HEK293 (cell line): ENCODE results near the gene BCCIP.

Experiments used
- CTCF ChIA-PET: fragments of 350-600 bp; formaldehyde crosslinking; extraction: SDS; loops from one replicate; lab custom pipeline; 2021; ENCODE audit warnings: antibody characterized with exemption; lab: Yijun Ruan, JAX
- POLR2A ChIA-PET: fragments of 300-600 bp; formaldehyde crosslinking; extraction: SDS; loops from one replicate; lab custom pipeline; 2020; ENCODE audit warnings: antibody characterized with exemption, inconsistent platforms; lab: Yijun Ruan, JAX
- H3K27ac ChIP-seq: fragments of 200-500 bp; sonication (Bioruptor generic); 2 replicates; pipeline ENCODE4 v1.5.1; 2014; ENCODE audit warnings: low read depth, low read length, control low read depth, inconsistent platforms; ENCODE audit errors: extremely low read depth
- H3K36me3 ChIP-seq, 2 experiments: fragments of 200-500 bp in 1 of 2; sonication (Bioruptor generic) in 1 of 2; 1 replicate in 1 of 2; 2 replicates in 1 of 2; pipeline ENCODE4 v1.5.1; 2014 to 2017; ENCODE audit warnings: inconsistent platforms in 2 of 2, low read length in 2 of 2; ENCODE audit not compliant: control insufficient read depth in 2 of 2, insufficient read depth in 1 of 2
- H3K4me1 ChIP-seq: fragments of 200-500 bp; sonication (Bioruptor generic); 2 replicates; pipeline ENCODE4 v1.5.1; 2014; ENCODE audit warnings: mild to moderate bottlenecking, low read length, inconsistent platforms; ENCODE audit not compliant: control insufficient read depth, insufficient read depth
- H3K4me3 ChIP-seq: 2 replicates; pipeline ENCODE4 v1.5.1; 2011; ENCODE audit warnings: low read depth, mild to moderate bottlenecking, control low read depth, low read length, moderate library complexity
- H3K9me3 ChIP-seq: fragments of 200-500 bp; sonication (Bioruptor generic); 2 replicates; pipeline ENCODE4 v1.5.1; 2014; ENCODE audit warnings: low read depth, low read length, inconsistent platforms; ENCODE audit not compliant: control insufficient read depth, insufficient read depth
- BCL6B ChIP-seq: fragments of 450-650 bp; formaldehyde crosslinking; IDR thresholded peaks from 2 replicates; pipeline ENCODE4 v1.5.1; 2017; ENCODE audit warnings: missing biosample characterization, missing genetic modification characterization
- FEZF1 ChIP-seq: fragments of 450-650 bp; formaldehyde crosslinking; IDR thresholded peaks from 2 replicates; pipeline ENCODE4 v1.5.1; 2016; ENCODE audit warnings: missing biosample characterization, missing genetic modification characterization
- MEIS1 ChIP-seq: sonication (generic); formaldehyde crosslinking; IDR thresholded peaks from 2 replicates; pipeline ENCODE4 v1.8.1; 2022; ENCODE audit warnings: missing genetic modification reagents, mild to moderate bottlenecking, borderline replicate concordance
- MZF1 ChIP-seq: fragments of 450-650 bp; formaldehyde crosslinking; IDR thresholded peaks from 2 replicates; pipeline ENCODE4 v1.5.1; 2017; ENCODE audit warnings: missing biosample characterization, missing genetic modification characterization, borderline replicate concordance
- REPIN1 ChIP-seq: fragments of 450-650 bp; formaldehyde crosslinking; IDR thresholded peaks from 2 replicates; pipeline ENCODE4 v1.5.1; 2017; ENCODE audit warnings: missing biosample characterization, missing genetic modification characterization, low read depth
- SCRT1 ChIP-seq: fragments of 450-650 bp; formaldehyde crosslinking; IDR thresholded peaks from 2 replicates; pipeline ENCODE4 v1.5.1; 2016; ENCODE audit warnings: missing biosample characterization, missing genetic modification characterization, borderline replicate concordance
- SCRT2 ChIP-seq: fragments of 450-650 bp; formaldehyde crosslinking; IDR thresholded peaks from 2 replicates; pipeline ENCODE4 v1.5.1; 2016; ENCODE audit warnings: missing biosample characterization, missing genetic modification characterization
- TCF7L2 ChIP-seq: IDR thresholded peaks from 2 replicates; pipeline ENCODE4 v1.6.1; 2011; ENCODE audit warnings: low read depth, mild to moderate bottlenecking, inconsistent platforms, low read length, moderate library complexity, borderline replicate concordance
- ZBTB8A ChIP-seq: fragments of 450-650 bp; formaldehyde crosslinking; IDR thresholded peaks from 2 replicates; pipeline ENCODE4 v1.5.1; 2016; ENCODE audit warnings: missing biosample characterization, missing genetic modification characterization
- ZEB2 ChIP-seq: fragments of 450-650 bp; formaldehyde crosslinking; IDR thresholded peaks from 2 replicates; pipeline ENCODE4 v1.5.1; 2016; ENCODE audit warnings: missing biosample characterization, missing genetic modification characterization
- ZNF114 ChIP-seq: fragments of 450-650 bp; formaldehyde crosslinking; IDR thresholded peaks from 2 replicates; pipeline ENCODE4 v1.5.0; 2017; ENCODE audit warnings: missing biosample characterization, missing genetic modification characterization
- ZNF138 ChIP-seq: fragments of 450-650 bp; formaldehyde crosslinking; IDR thresholded peaks from 2 replicates; pipeline ENCODE4 v1.5.1; 2016; ENCODE audit warnings: missing biosample characterization, missing genetic modification characterization, borderline replicate concordance
- ZNF16 ChIP-seq: fragments of 450-650 bp; formaldehyde crosslinking; IDR thresholded peaks from 2 replicates; pipeline ENCODE4 v1.5.1; 2016; ENCODE audit warnings: low read depth, missing biosample characterization, missing genetic modification characterization
- ZNF175 ChIP-seq: fragments of 450-650 bp; formaldehyde crosslinking; IDR thresholded peaks from 2 replicates; pipeline ENCODE4 v1.5.1; 2016; ENCODE audit warnings: missing biosample characterization, missing genetic modification characterization
- ZNF211 ChIP-seq: fragments of 450-650 bp; formaldehyde crosslinking; IDR thresholded peaks from 2 replicates; pipeline ENCODE4 v1.5.1; 2016; ENCODE audit warnings: low read depth, missing biosample characterization, missing genetic modification characterization
- ZNF221 ChIP-seq: fragments of 450-650 bp; formaldehyde crosslinking; IDR thresholded peaks from 2 replicates; pipeline ENCODE4 v1.5.1; 2017; ENCODE audit warnings: missing biosample characterization, missing genetic modification characterization, borderline replicate concordance
- ZNF223 ChIP-seq: fragments of 450-650 bp; formaldehyde crosslinking; IDR thresholded peaks from 2 replicates; pipeline ENCODE4 v1.5.1; 2016; ENCODE audit warnings: missing biosample characterization, missing genetic modification characterization
- ZNF311 ChIP-seq: fragments of 450-650 bp; formaldehyde crosslinking; IDR thresholded peaks from 2 replicates; pipeline ENCODE4 v1.5.1; 2017; ENCODE audit warnings: missing biosample characterization, missing genetic modification characterization, borderline replicate concordance
- ZNF366 ChIP-seq: fragments of 450-650 bp; formaldehyde crosslinking; conservative IDR thresholded peaks from 2 replicates; pipeline ENCODE4 v1.5.1; 2016; ENCODE audit warnings: missing biosample characterization, missing genetic modification characterization
- ZNF404 ChIP-seq: fragments of 450-650 bp; formaldehyde crosslinking; IDR thresholded peaks from 2 replicates; pipeline ENCODE4 v1.5.1; 2017; ENCODE audit warnings: missing biosample characterization, missing genetic modification characterization
- ZNF449 ChIP-seq: fragments of 450-650 bp; formaldehyde crosslinking; IDR thresholded peaks from 2 replicates; pipeline ENCODE4 v1.5.1; 2017; ENCODE audit warnings: missing biosample characterization, mild to moderate bottlenecking, missing genetic modification characterization, moderate library complexity
- ZNF48 ChIP-seq: fragments of 450-650 bp; formaldehyde crosslinking; IDR thresholded peaks from 2 replicates; pipeline ENCODE4 v1.5.1; 2016; ENCODE audit warnings: missing biosample characterization, missing genetic modification characterization
- ZNF501 ChIP-seq: fragments of 450-650 bp; formaldehyde crosslinking; IDR thresholded peaks from 2 replicates; pipeline ENCODE4 v1.5.1; 2016; ENCODE audit warnings: missing biosample characterization, missing genetic modification characterization
- ZNF529 ChIP-seq: fragments of 450-650 bp; formaldehyde crosslinking; IDR thresholded peaks from 2 replicates; pipeline ENCODE4 v1.5.1; 2017; ENCODE audit warnings: missing genetic modification characterization, missing biosample characterization; ENCODE audit not compliant: insufficient replicate concordance
- ZNF571 ChIP-seq: fragments of 450-650 bp; formaldehyde crosslinking; IDR thresholded peaks from 2 replicates; pipeline ENCODE4 v1.5.0; 2017; ENCODE audit warnings: missing biosample characterization, missing genetic modification characterization
- ZNF596 ChIP-seq: fragments of 450-650 bp; IDR thresholded peaks from 2 replicates; pipeline ENCODE4 v1.5.0; 2018; ENCODE audit warnings: missing biosample characterization, mild to moderate bottlenecking, missing genetic modification characterization, moderate library complexity
- ZNF785 ChIP-seq: fragments of 450-650 bp; formaldehyde crosslinking; IDR thresholded peaks from 2 replicates; pipeline ENCODE4 v1.5.1; 2016; ENCODE audit warnings: missing biosample characterization, missing genetic modification characterization
- ZNF830 ChIP-seq: fragments of 450-650 bp; IDR thresholded peaks from 2 replicates; pipeline ENCODE4 v1.5.0; 2018; ENCODE audit warnings: missing biosample characterization, missing genetic modification characterization, low read depth, mild to moderate bottlenecking, moderate library complexity
- ZNF837 ChIP-seq: fragments of 450-650 bp; formaldehyde crosslinking; IDR thresholded peaks from 2 replicates; pipeline ENCODE4 v1.5.1; 2016; ENCODE audit warnings: missing biosample characterization, missing genetic modification characterization
- ZSCAN23 ChIP-seq: fragments of 450-650 bp; formaldehyde crosslinking; IDR thresholded peaks from 2 replicates; pipeline ENCODE4 v1.5.1; 2016; ENCODE audit warnings: missing biosample characterization, missing genetic modification characterization
- TF ChIP-seq, protein P1 (sequence below): fragments of 450-650 bp; formaldehyde crosslinking; IDR thresholded peaks from 2 replicates; pipeline ENCODE4 v1.5.1; 2016; ENCODE audit warnings: missing biosample characterization, missing genetic modification characterization
- TF ChIP-seq, protein P2 (sequence below): fragments of 450-650 bp; formaldehyde crosslinking; IDR thresholded peaks from 2 replicates; pipeline ENCODE4 v1.5.1; 2016; ENCODE audit warnings: missing biosample characterization, missing genetic modification characterization

BCCIP gene

GRCh38 chr10:125822878-125823662, at the start of gene BCCIP, which contains the start of gene UROS:
Gene BCCIP, plus strand, starts transcription at chr10:125823546. Its CDS starts 12 bp downstream, at chr10:125823558.
Gene UROS, minus strand, starts transcription at chr10:125823258. Its CDS starts 6,759 bp downstream, at chr10:125816499.
- POLR2A ChIA-PET, result interaction anchor here (0.5 to 2.2 kb wide), 6 partner anchors 8 to 116 kb away, joined by 3 to 6 read pairs (median 3); no protein-coding TSS in a partner anchor
- Histone ChIP-seq H3K27ac (peak within 1 kb of the TSS; percentile 93), H3K4me1 (peaks cover 10% of the 10 kb centered on the region; the same call in 1 of the 2 replicates), H3K4me3 (peak within 1 kb of the TSS; percentile 89), H3K36me3 (peaks cover 17 to 36% of the 10 kb centered on the region in 2 experiments), H3K9me3 (no peaks in the 10 kb centered on the region)
- CTCF ChIA-PET, result interaction anchor here (0.6 to 1.2 kb wide), 3 partner anchors 41 to 84 kb away, joined by 3 to 5 read pairs (median 5); no protein-coding TSS in a partner anchor
- TF ChIP-seq ZNF449 (no peak), ZNF138 (tag by site-specific recombination) (no peak), REPIN1 (tag by site-specific recombination) (peak; percentile 71; the same call in 1 of the 2 replicates), ZNF223 (tag by site-specific recombination) (peak; percentile 5; the same call in 1 of the 2 replicates), ZNF175 (tag by site-specific recombination) (no peak), ZNF501 (peak; percentile 90; the same call in 1 of the 2 replicates), ZNF529 (tag by site-specific recombination) (no peak), ZNF16 (no peak), ZNF211 (no peak), SCRT1 (tag by site-specific recombination) (no peak), ZNF837 (tag by site-specific recombination) (no peak), ZEB2 (0 out of 2 replicates have a peak, but pooled peaks have one; percentile 34), SCRT2 (tag by site-specific recombination) (no peak; the same call in 1 of the 2 replicates), ZBTB8A (tag by site-specific recombination) (peak; percentile 75), MEIS1 (CRISPR knock-in tag) (no peak), BCL6B (no peak), MZF1 (tag by site-specific recombination) (no peak), ZSCAN23 (tag by site-specific recombination) (no peak), ZNF48 (tag by site-specific recombination) (no peak), ZNF571 (no peak), ZNF311 (tag by site-specific recombination) (no peak), TCF7L2 (no peak), ZNF785 (tag by site-specific recombination) (no peak), ZNF596 (tag by site-specific recombination) (0 out of 2 replicates have a peak, but pooled peaks have one; percentile 36), ZNF830 (tag by site-specific recombination) (no peak), ZNF114 (tag by site-specific recombination) (no peak), ZNF366 (tag by site-specific recombination) (no peak), ZNF404 (tag by site-specific recombination) (no peak), FEZF1 (tag by site-specific recombination) (no peak), ZNF221 (tag by site-specific recombination) (no peak)
- TF ChIP-seq, protein P1, sequence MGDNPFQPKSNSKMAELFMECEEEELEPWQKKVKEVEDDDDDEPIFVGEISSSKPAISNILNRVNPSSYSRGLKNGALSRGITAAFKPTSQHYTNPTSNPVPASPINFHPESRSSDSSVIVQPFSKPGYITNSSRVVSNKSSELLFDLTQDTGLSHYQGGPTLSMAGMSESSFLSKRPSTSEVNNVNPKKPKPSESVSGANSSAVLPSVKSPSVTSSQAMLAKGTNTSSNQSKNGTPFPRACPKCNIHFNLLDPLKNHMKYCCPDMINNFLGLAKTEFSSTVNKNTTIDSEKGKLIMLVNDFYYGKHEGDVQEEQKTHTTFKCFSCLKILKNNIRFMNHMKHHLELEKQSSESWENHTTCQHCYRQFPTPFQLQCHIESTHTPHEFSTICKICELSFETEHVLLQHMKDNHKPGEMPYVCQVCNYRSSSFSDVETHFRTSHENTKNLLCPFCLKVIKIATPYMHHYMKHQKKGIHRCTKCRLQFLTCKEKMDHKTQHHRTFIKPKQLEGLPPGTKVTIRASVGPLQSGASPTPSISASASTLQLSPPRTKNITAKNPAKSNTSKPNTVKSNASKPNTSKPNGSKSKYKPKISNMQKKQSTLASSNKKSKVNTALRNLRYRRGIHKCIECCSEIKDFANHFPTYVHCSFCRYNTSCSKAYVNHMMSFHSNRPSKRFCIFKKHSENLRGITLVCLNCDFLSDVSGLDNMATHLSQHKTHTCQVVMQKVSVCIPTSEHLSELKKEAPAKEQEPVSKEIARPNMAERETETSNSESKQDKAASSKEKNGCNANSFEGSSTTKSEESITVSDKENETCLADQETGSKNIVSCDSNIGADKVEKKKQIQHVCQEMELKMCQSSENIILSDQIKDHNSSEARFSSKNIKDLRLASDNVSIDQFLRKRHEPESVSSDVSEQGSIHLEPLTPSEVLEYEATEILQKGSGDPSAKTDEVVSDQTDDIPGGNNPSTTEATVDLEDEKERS, result no peak
- TF ChIP-seq, protein P2, sequence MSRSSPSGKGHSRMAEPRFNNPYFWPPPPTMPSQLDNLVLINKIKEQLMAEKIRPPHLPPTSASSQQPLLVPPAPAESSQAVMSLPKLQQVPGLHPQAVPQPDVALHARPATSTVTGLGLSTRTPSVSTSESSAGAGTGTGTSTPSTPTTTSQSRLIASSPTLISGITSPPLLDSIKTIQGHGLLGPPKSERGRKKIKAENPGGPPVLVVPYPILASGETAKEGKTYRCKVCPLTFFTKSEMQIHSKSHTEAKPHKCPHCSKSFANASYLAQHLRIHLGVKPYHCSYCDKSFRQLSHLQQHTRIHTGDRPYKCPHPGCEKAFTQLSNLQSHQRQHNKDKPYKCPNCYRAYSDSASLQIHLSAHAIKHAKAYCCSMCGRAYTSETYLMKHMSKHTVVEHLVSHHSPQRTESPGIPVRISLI (tag by site-specific recombination), result no peak
